HEK293 (cell line): ENCODE data around the gene CMBL.

Experiments used
- BCL6B ChIP-seq: fragments of 450-650 bp; formaldehyde crosslinking; IDR thresholded peaks from 2 replicates; pipeline ENCODE4 v1.5.1; 2017; ENCODE audit warnings: missing biosample characterization, missing genetic modification characterization
- HOXA7 ChIP-seq: sonication (generic); formaldehyde crosslinking; IDR thresholded peaks from 2 replicates; pipeline ENCODE4 v1.8.1; 2022; ENCODE audit warnings: missing genetic modification reagents, borderline replicate concordance
- KLF10 ChIP-seq: fragments of 450-650 bp; IDR thresholded peaks from 2 replicates; pipeline ENCODE4 v1.5.1; 2018; ENCODE audit warnings: missing biosample characterization, mild to moderate bottlenecking, missing genetic modification characterization
- KLF16 ChIP-seq: fragments of 450-650 bp; formaldehyde crosslinking; IDR thresholded peaks from 2 replicates; pipeline ENCODE4 v1.5.1; 2017; ENCODE audit warnings: missing biosample characterization, missing genetic modification characterization
- ZBTB1 ChIP-seq: fragments of 450-650 bp; formaldehyde crosslinking; IDR thresholded peaks from 2 replicates; pipeline ENCODE4 v1.5.1; 2016; ENCODE audit warnings: missing biosample characterization, missing genetic modification characterization
- ZBTB11 ChIP-seq: fragments of 450-650 bp; formaldehyde crosslinking; conservative IDR thresholded peaks from 2 replicates; pipeline ENCODE4 v1.5.1; 2016; ENCODE audit warnings: low read depth, missing biosample characterization, missing genetic modification characterization
- ZBTB49 ChIP-seq: fragments of 450-650 bp; formaldehyde crosslinking; IDR thresholded peaks from 2 replicates; pipeline ENCODE4 v1.5.1; 2016; ENCODE audit warnings: missing biosample characterization, missing genetic modification characterization, low read depth
- ZNF138 ChIP-seq: fragments of 450-650 bp; formaldehyde crosslinking; IDR thresholded peaks from 2 replicates; pipeline ENCODE4 v1.5.1; 2016; ENCODE audit warnings: missing biosample characterization, missing genetic modification characterization, borderline replicate concordance
- ZNF169 ChIP-seq: fragments of 450-650 bp; formaldehyde crosslinking; IDR thresholded peaks from 2 replicates; pipeline ENCODE4 v1.5.1; 2016; ENCODE audit warnings: missing biosample characterization, missing genetic modification characterization
- ZNF175 ChIP-seq: fragments of 450-650 bp; formaldehyde crosslinking; IDR thresholded peaks from 2 replicates; pipeline ENCODE4 v1.5.1; 2016; ENCODE audit warnings: missing biosample characterization, missing genetic modification characterization
- ZNF18 ChIP-seq: fragments of 450-650 bp; formaldehyde crosslinking; IDR thresholded peaks from 2 replicates; pipeline ENCODE4 v1.5.1; 2016; ENCODE audit warnings: missing biosample characterization, missing genetic modification characterization
- ZNF19 ChIP-seq: fragments of 450-650 bp; formaldehyde crosslinking; IDR thresholded peaks from 2 replicates; pipeline ENCODE4; 2016; ENCODE audit warnings: missing biosample characterization, missing genetic modification characterization, low read depth
- ZNF274 ChIP-seq, 2 experiments: fragments of 200-500 bp in 1 of 2; fragments of 450-650 bp in 1 of 2; sonication (Bioruptor generic) in 1 of 2; formaldehyde crosslinking in 1 of 2; IDR thresholded peaks; 2 replicates each; pipeline versions ENCODE4 v1.5.1 to v1.6.1; 2014 to 2016; ENCODE audit warnings: borderline replicate concordance in 1 of 2, inconsistent platforms in 1 of 2, low read length in 1 of 2, missing biosample characterization in 1 of 2, missing genetic modification characterization in 1 of 2
- ZNF449 ChIP-seq: fragments of 450-650 bp; formaldehyde crosslinking; IDR thresholded peaks from 2 replicates; pipeline ENCODE4 v1.5.1; 2017; ENCODE audit warnings: missing biosample characterization, mild to moderate bottlenecking, missing genetic modification characterization, moderate library complexity
- ZNF518A ChIP-seq: fragments of 450-650 bp; formaldehyde crosslinking; conservative IDR thresholded peaks from 2 replicates; pipeline ENCODE4 v1.5.1; 2016; ENCODE audit warnings: low read depth, missing biosample characterization, missing genetic modification characterization
- ZNF521 ChIP-seq: fragments of 450-650 bp; formaldehyde crosslinking; IDR thresholded peaks from 2 replicates; pipeline ENCODE4 v1.5.1; 2017; ENCODE audit warnings: missing biosample characterization, mild to moderate bottlenecking, missing genetic modification characterization
- ZNF544 ChIP-seq: fragments of 450-650 bp; formaldehyde crosslinking; IDR thresholded peaks from 2 replicates; pipeline ENCODE4 v1.5.0; 2017; ENCODE audit warnings: missing biosample characterization, missing genetic modification characterization
- ZNF670 ChIP-seq: fragments of 450-650 bp; formaldehyde crosslinking; IDR thresholded peaks from 2 replicates; pipeline ENCODE4 v1.5.1; 2016; ENCODE audit warnings: missing biosample characterization, missing genetic modification characterization, low read depth
- ZSCAN18 ChIP-seq: fragments of 450-650 bp; formaldehyde crosslinking; IDR thresholded peaks from 2 replicates; pipeline ENCODE4 v1.5.1; 2016; ENCODE audit warnings: missing biosample characterization, missing genetic modification characterization

CMBL gene

GRCh38 chr5:10288592-10289219 is 19.0 kb downstream of the CMBL start (continued):
- no peak for TF ChIP-seq ZNF521 (tag by site-specific recombination)
- no peak for TF ChIP-seq ZNF19 (tag by site-specific recombination)
- no peak for TF ChIP-seq ZNF670 (tag by site-specific recombination)
- TF ChIP-seq ZBTB1 (tag by site-specific recombination), result no peak
- peak; percentile 72; the same call in 1 of the 2 replicates for TF ChIP-seq ZNF18 (tag by site-specific recombination)
- no peak for TF ChIP-seq ZBTB49 (tag by site-specific recombination)
- TF ChIP-seq BCL6B, result peak; percentile 79
- no peak for TF ChIP-seq KLF16 (tag by site-specific recombination)
- peak; percentile 77; the same call in 1 of the 2 replicates for TF ChIP-seq KLF10 (tag by site-specific recombination)
- TF ChIP-seq ZSCAN18, result 0 out of 2 replicates have a peak, but pooled peaks have one; percentile 37
- no peak for TF ChIP-seq ZBTB11 (tag by site-specific recombination)
- peak; percentile 96 for TF ChIP-seq ZNF544 (tag by site-specific recombination)
- TF ChIP-seq ZNF518A (tag by site-specific recombination), result no peak
- 0 out of 2 replicates have a peak, but pooled peaks have one; percentile 36 for TF ChIP-seq ZNF449
- TF ChIP-seq ZNF169, result no peak
- TF ChIP-seq ZNF274 (IDR thresholded peaks at IDR 0.05; ENCODE audit: low read length), result no peak
- TF ChIP-seq ZNF274 (tag by site-specific recombination; IDR thresholded peaks at IDR 0.05; ENCODE audit: borderline replicate concordance), result no peak
- no peak for TF ChIP-seq ZNF175
- no peak for TF ChIP-seq HOXA7 (CRISPR knock-in tag)
- no peak for TF ChIP-seq ZNF138 (tag by site-specific recombination)
